ENCODE results near the gene FERMT3. TPM values are rescaled to one million over a fixed set of nuclear protein-coding genes. Genes with fewer than 3 reads are reported as not detected.

FERMT3 gene
- total RNA-seq, 4 donors from 2014 or later, result 2.8 to 10.4 (median 6.1) TPM

GRCh38 chr11:64237484-64237951 is 31.0 kb downstream of the FERMT3 start:
- Histone ChIP-seq H3K4me3 (no peak overlapping the region), H3K4me1 (peaks cover 25 to 36% of the 10 kb centered on the region in 2 donors), H3K36me3 (peaks cover 0 to 5% of the 10 kb centered on the region in 2 donors), H3K9me3 (no peaks in the 10 kb centered on the region), H3K27me3 (no peaks in the 10 kb centered on the region), H3K27ac (peak overlapping the region in 1 of 4 donors; percentile 100)
- intact Hi-C loops (cut with DNase I; ENCODE audit: low total_unique reads) (no loop called here), in situ Hi-C loops (cut with MboI; ENCODE audit: low sequenced_read_pairs in 4 of 4) (no loop called here)
- ATAC-seq, result no peak
- TF ChIP-seq CTCF (IDR thresholded peaks at IDR 0.05 in 4 of 5, conservative IDR thresholded peaks at IDR 0.05 in 1 of 5) (no peak), POLR2A (IDR thresholded peaks at IDR 0.05) (no peak)
- no peak for DNase-seq

DNA sequence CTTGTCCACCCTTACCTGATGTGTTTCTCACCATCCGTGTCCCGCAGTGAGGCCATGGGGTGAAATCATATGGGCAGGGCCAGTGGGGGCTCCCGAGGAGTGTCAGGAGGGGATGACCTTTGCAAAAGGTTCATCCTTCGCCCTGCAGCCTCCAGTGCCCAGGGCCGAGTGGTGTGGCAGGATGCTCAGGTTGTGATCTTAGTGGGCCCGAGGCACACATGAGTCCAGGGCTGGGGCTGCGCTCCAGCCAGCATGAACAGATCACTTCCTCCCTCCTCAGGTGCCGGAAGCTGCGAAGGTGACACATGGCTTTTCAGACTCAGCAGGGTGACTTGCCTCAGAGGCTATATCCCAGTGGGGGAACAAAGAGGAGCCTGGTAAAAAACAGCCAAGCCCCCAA is 31.6 kb downstream of the FERMT3 start:
- ATAC-seq (no peak), DNase-seq (no peak)
- intact Hi-C loops (cut with DNase I; ENCODE audit: low total_unique reads), result no loop called here
- H3K4me1 ChIP-seq, result peaks cover 29 to 41% of the 10 kb centered on the region in 2 donors
- in situ Hi-C loops (cut with MboI; ENCODE audit: low sequenced_read_pairs in 4 of 4), result no loop called here
- TF ChIP-seq POLR2A (IDR thresholded peaks at IDR 0.05) (no peak), CTCF (IDR thresholded peaks at IDR 0.05 in 4 of 5, conservative IDR thresholded peaks at IDR 0.05 in 1 of 5) (no peak)
- peaks cover 0 to 5% of the 10 kb centered on the region in 2 donors for H3K36me3 ChIP-seq
- no peaks in the 10 kb centered on the region for H3K27me3 ChIP-seq
- no peak overlapping the region for H3K4me3 ChIP-seq
- peak overlapping the region in 1 of 4 donors; percentile 100 for H3K27ac ChIP-seq
- H3K9me3 ChIP-seq, result no peaks in the 10 kb centered on the region

- Histone ChIP-seq H3K4me3 (no peak overlapping the region), H3K36me3 (peaks cover 0 to 10% of the 10 kb centered on the region in 2 donors), H3K27me3 (no peaks in the 10 kb centered on the region), H3K4me1 (peaks cover 27 to 43% of the 10 kb centered on the region in 2 donors), H3K27ac (peak overlapping the region in 3 of 4 donors; percentile 92 to 100 (median 93)), H3K9me3 (no peaks in the 10 kb centered on the region)
- no peak for ATAC-seq
- DNase-seq, result no peak
- in situ Hi-C loops (cut with MboI; ENCODE audit: low sequenced_read_pairs in 4 of 4), result no loop called here
- intact Hi-C loops (cut with DNase I; ENCODE audit: low total_unique reads), result no loop called here
- TF ChIP-seq CTCF (IDR thresholded peaks at IDR 0.05 in 4 of 5, conservative IDR thresholded peaks at IDR 0.05 in 1 of 5), result no peak
- TF ChIP-seq POLR2A (IDR thresholded peaks at IDR 0.05), result no peak
Observed at GRCh38 chr11:64238999-64239398, 32.5 kb downstream of the FERMT3 start.

DNA sequence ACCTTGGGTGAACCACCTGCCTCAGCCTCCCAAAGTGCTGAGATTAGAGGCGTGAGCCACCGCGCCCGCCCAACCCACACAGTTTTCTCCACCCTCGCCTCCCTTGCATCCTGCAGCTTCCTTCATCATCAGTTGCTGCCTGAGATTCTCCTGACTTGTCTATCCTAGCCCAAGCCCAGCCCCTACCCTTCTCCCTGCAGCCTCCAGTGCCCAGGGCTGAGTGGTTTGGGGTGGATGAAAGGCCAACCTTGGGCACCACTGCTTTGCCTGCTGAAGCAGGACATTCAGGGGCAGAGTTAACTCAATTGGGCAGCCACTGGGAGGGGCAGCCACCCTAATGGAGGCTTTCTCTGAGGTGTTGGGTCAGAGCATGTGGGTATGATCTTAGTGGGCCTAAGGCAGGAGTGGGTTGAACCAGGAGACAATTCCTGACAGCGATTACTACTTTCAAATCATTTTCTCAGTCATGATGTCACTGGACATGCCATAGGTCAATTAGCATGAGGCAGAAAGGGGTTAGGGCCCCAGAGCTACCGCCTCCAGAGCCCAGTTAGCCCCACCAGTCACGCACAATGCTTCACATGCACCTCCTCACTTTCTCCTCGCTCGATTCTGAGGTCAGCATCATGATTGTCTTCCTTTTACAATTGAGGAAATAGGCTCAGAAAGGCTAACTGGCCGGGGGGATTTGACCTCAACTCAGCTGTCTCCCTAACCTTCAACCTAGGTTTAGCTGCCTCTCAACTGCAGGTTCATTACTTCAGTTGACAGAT is 33.3 kb downstream of the FERMT3 start:
- intact Hi-C loops (cut with DNase I; ENCODE audit: low total_unique reads) (loop anchor here (2.0 to 10.0 kb wide), 2 partner anchors 31 to 635 kb away; partner anchors contain the start of gene EHD1), in situ Hi-C loops (cut with MboI; ENCODE audit: low sequenced_read_pairs in 4 of 4) (no loop called here)
- H3K9me3 ChIP-seq, result no peaks in the 10 kb centered on the region
- H3K27me3 ChIP-seq, result no peaks in the 10 kb centered on the region
- H3K4me3 ChIP-seq, result peak overlapping the region; percentile 85 to 96 (median 86)
- DNase-seq (no peak), ATAC-seq (no peak)
- peaks cover 0 to 13% of the 10 kb centered on the region in 2 donors for H3K36me3 ChIP-seq
- H3K4me1 ChIP-seq, result peaks cover 32 to 45% of the 10 kb centered on the region in 2 donors
- peak overlapping the region; percentile 92 to 100 (median 96) for H3K27ac ChIP-seq
- TF ChIP-seq CTCF (IDR thresholded peaks at IDR 0.05 in 4 of 5, conservative IDR thresholded peaks at IDR 0.05 in 1 of 5) (no peak), POLR2A (IDR thresholded peaks at IDR 0.05) (no peak)

All from gastrocnemius medialis (tissue), 4 donors.